GM23338 (cell line): ENCODE data around the gene JRKL. TPM values are rescaled to one million over a fixed set of nuclear protein-coding genes. Genes with fewer than 3 reads are reported as not detected.

ENCODE experiments used
- ETS1 ChIP-seq: IDR thresholded peaks from 2 replicates; pipeline ENCODE4 v1.6.1; 2016; ENCODE audit warnings: antibody characterized with exemption
- EZH2 ChIP-seq: fragments of 200-600 bp; sonication (generic); IDR thresholded peaks from one replicate; pipeline ENCODE4 v1.8.0; 2017; ENCODE audit warnings: antibody characterized with exemption, mild to moderate bottlenecking, low read depth; ENCODE audit not compliant: unreplicated experiment
- EZH2phosphoT487 ChIP-seq: fragments of 200-600 bp; sonication (generic); IDR thresholded peaks from one replicate; pipeline ENCODE4 v1.8.1; 2018; ENCODE audit warnings: antibody characterized with exemption; ENCODE audit not compliant: unreplicated experiment
- JUNB ChIP-seq: IDR thresholded peaks from one replicate; pipeline ENCODE4 v1.6.1; 2016; ENCODE audit warnings: antibody characterized with exemption; ENCODE audit not compliant: unreplicated experiment
- NANOG ChIP-seq: IDR thresholded peaks from 2 replicates; pipeline ENCODE4 v1.6.1; 2016; ENCODE audit warnings: antibody characterized with exemption, borderline replicate concordance
- POLR2AphosphoS5 ChIP-seq: IDR thresholded peaks from 2 replicates; pipeline ENCODE4 v1.6.1; 2016; ENCODE audit warnings: antibody characterized with exemption, low read depth
- REST ChIP-seq: IDR thresholded peaks from one replicate; pipeline ENCODE4 v1.6.1; 2018; ENCODE audit warnings: antibody characterized with exemption; ENCODE audit not compliant: unreplicated experiment
- STAT1 ChIP-seq: IDR thresholded peaks from one replicate; pipeline ENCODE4 v1.6.1; 2016; ENCODE audit warnings: antibody characterized with exemption; ENCODE audit not compliant: unreplicated experiment
- ZNF331 ChIP-seq: fragments of 250-450 bp; sonication (Bioruptor Pico); IDR thresholded peaks from 2 replicates; pipeline ENCODE4 v1.5.0; 2020; ENCODE audit warnings: low read depth, mild to moderate bottlenecking, moderate library complexity
- ZNF462 ChIP-seq: fragments of 250-450 bp; sonication (Bioruptor Pico); IDR thresholded peaks from 2 replicates; pipeline ENCODE4 v1.5.0; 2020; ENCODE audit warnings: mild to moderate bottlenecking, moderate library complexity
- polyA plus RNA-seq: library from polyadenylated mRNA; unstranded; fragments of >200 nt; fragmentation: Nextera tagmentation; extraction: Ambion mirVana; gene quantifications from 2 replicates; pipeline ENCODE4 v1.2.1, GENCODE V29; 2016
- total RNA-seq: library from RNA; depleted of rRNA; stranded (reverse); fragments of >200 nt; shearing (Covaris generic); gene quantifications from 2 replicates; pipeline ENCODE4 v1.2.3, GENCODE V29; 2014

JRKL gene
- total and polyA plus RNA-seq, 2 experiments from 2014 or later: 3.8 to 5.2 TPM

- no peak for TF ChIP-seq ZNF462
- TF ChIP-seq EZH2phosphoT487: no peak
- TF ChIP-seq EZH2: no peak
- no peak for TF ChIP-seq ZNF331
- TF ChIP-seq STAT1: no peak
- TF ChIP-seq REST: no peak
- no peak for TF ChIP-seq NANOG
- no peak for TF ChIP-seq POLR2AphosphoS5
- no peak for TF ChIP-seq JUNB
- no peak for TF ChIP-seq ETS1
Observed at GRCh38 chr11:96367342-96367741, 22.5 kb upstream of the JRKL start (continued).
